ENCODE results near the gene HIVEP3.

DNA sequence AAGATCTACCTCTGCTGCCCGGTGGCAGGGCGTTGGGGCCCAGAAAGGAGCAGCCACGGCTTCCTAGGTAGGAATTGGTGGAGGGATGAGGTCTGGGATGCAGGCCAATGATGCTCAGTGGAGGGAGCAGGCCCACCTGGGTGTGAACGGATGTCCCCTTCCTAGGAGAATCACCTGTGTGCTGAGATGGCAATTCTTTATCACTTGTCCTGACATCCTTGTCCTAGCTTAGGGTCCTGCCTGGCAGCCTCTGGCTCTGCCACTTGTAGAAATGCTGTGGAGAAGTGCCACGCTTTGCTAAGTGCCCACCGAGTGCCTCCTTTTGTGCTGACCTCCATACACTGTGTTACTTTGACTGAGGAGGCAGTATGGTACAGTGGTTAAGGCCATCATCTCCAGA is 447.1 kb downstream of the HIVEP3 start:
- TF ChIP-seq CTCF (IDR thresholded peaks at IDR 0.05), result no peak
- no peak for TF ChIP-seq POLR2A (IDR thresholded peaks at IDR 0.05)

Measured in lower leg skin (tissue), 3 donors.